ENCODE data around the gene PIBF1. TPM values are rescaled to one million over a fixed set of nuclear protein-coding genes. Genes with fewer than 3 reads are reported as not detected.
A peak's percentile ranks its signal among the peaks of the same experiment; 100 is the strongest.

PIBF1 gene
- total RNA-seq, 1 experiment from 2014 or later, result 30.6 TPM

DNA sequence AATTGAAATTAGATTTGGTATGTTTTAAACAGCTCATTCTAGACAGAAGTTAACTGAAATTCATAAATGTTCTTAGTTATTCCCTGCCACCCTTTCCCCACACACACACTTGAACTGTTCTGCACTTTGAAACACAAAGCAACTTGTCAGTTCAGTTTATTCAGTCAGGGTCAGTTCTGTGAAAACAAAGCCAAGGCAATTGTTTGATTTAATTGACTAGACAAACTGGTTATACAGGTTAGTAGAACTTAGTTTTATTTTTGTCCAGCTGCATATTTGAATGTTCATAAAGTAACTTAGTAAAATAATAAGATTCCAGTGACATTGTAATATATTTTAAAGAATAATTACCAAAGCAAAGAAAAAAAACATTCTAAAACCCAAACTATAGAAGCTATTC is 178.6 kb downstream of the PIBF1 start:
- Histone ChIP-seq H3K27me3 (replicated peaks; ENCODE audit: insufficient read depth, low read depth, low read length, poor library complexity) (no peaks in the 10 kb centered on the region), H3K4me1 (ENCODE audit: insufficient read depth, low read length, poor library complexity, severe bottlenecking) (no peaks in the 10 kb centered on the region), H3K9me3 (ENCODE audit: low read depth, low read length, poor library complexity, severe bottlenecking) (no peaks in the 10 kb centered on the region), H3K27ac (ENCODE audit: low read depth, low read length, poor library complexity, severe bottlenecking) (no peak overlapping the region), H3K36me3 (ENCODE audit: insufficient read depth, low read length, poor library complexity, severe bottlenecking) (no peaks in the 10 kb centered on the region), H3K4me3 (ENCODE audit: low read depth, low read length, poor library complexity, severe bottlenecking) (no peak overlapping the region)
- DNase-seq (ENCODE audit: low spot score), result no peak
- BruUV-seq (replicated peaks), result no TSS peak
- intact Hi-C loops (cut with micrococcal nuclease; ENCODE audit: unreplicated experiment), result no loop called here
- CTCF ChIA-PET, result no interaction called here
- TF ChIP-seq EZH2 (IDR thresholded peaks at IDR 0.05; ENCODE audit: borderline replicate concordance, low read depth, low read length, poor library complexity, severe bottlenecking), result no peak
- TF ChIP-seq, protein P1, sequence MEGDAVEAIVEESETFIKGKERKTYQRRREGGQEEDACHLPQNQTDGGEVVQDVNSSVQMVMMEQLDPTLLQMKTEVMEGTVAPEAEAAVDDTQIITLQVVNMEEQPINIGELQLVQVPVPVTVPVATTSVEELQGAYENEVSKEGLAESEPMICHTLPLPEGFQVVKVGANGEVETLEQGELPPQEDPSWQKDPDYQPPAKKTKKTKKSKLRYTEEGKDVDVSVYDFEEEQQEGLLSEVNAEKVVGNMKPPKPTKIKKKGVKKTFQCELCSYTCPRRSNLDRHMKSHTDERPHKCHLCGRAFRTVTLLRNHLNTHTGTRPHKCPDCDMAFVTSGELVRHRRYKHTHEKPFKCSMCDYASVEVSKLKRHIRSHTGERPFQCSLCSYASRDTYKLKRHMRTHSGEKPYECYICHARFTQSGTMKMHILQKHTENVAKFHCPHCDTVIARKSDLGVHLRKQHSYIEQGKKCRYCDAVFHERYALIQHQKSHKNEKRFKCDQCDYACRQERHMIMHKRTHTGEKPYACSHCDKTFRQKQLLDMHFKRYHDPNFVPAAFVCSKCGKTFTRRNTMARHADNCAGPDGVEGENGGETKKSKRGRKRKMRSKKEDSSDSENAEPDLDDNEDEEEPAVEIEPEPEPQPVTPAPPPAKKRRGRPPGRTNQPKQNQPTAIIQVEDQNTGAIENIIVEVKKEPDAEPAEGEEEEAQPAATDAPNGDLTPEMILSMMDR (conservative IDR thresholded peaks at IDR 0.05; ENCODE audit: low read depth, low read length), result no peak
- POLR2A ChIA-PET (ENCODE audit: low non-redundant PET), result no interaction called here

DNA sequence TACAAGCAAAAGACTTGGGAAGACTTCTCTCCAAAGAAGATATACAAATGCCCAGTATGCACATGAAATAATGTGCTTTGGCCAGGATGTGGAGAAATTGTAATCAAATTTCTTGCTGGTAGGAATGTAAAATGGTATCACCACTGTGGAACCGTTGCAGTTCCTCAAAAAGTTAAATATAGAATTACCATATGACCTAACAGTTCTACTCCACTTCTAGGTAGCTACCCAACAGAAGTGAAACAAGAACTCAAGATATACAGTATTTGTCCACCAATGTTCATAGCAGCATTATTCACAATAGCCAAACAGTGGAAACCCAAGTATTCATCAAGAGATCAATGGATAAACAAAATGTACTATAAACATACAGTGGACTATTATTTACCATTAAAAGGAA is 181.8 kb downstream of the PIBF1 start:
- no peaks in the 10 kb centered on the region for H3K27me3 ChIP-seq (replicated peaks; ENCODE audit: insufficient read depth, low read depth, low read length, poor library complexity)
- ChIA-PET CTCF (no interaction called here), POLR2A (ENCODE audit: low non-redundant PET) (no interaction called here)
- intact Hi-C loops (cut with micrococcal nuclease; ENCODE audit: unreplicated experiment), result no loop called here
- H3K4me1 ChIP-seq (ENCODE audit: insufficient read depth, low read length, poor library complexity, severe bottlenecking), result no peaks in the 10 kb centered on the region
- H3K4me3 ChIP-seq (ENCODE audit: low read depth, low read length, poor library complexity, severe bottlenecking), result no peak overlapping the region
- TF ChIP-seq EZH2 (IDR thresholded peaks at IDR 0.05; ENCODE audit: borderline replicate concordance, low read depth, low read length, poor library complexity, severe bottlenecking), result no peak
- TF ChIP-seq, protein P1 (conservative IDR thresholded peaks at IDR 0.05; ENCODE audit: low read depth, low read length), result no peak
- H3K27ac ChIP-seq (ENCODE audit: low read depth, low read length, poor library complexity, severe bottlenecking), result no peak overlapping the region
- no peaks in the 10 kb centered on the region for H3K36me3 ChIP-seq (ENCODE audit: insufficient read depth, low read length, poor library complexity, severe bottlenecking)
- no peaks in the 10 kb centered on the region for H3K9me3 ChIP-seq (ENCODE audit: low read depth, low read length, poor library complexity, severe bottlenecking)
- no peak for DNase-seq (ENCODE audit: low spot score)
- BruUV-seq (replicated peaks), result no TSS peak

DNA sequence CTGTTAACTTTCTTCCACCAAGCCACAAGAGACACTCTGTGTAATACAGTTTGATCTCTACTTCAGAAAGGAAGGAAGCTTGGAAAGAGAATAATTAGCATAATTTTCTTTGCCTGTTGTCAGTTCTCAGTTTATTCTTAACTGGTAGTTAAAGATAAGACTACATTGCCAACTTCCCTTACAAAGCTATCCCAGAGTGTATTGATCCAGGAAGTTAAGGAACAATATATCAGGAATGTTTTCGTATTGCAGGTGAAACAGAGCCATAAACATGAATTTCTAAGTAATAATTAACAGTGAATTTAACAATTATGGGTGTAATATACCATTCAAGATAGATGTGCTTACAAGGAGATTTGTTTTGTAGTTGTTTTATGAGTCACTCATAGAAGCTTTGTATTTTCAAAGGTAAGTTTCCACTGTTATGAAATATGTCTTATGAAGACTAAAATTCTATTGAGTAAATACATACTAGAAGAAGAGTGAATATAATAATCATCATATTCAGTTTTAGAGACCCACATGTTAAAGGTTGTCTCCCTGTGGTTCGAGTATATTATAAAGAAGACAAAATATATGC is 188.5 kb downstream of the PIBF1 start:
- BruUV-seq (replicated peaks), result no TSS peak

More for the DNA sequence above, 188.5 kb downstream of the PIBF1 start:
- peaks cover 17% of the 10 kb centered on the region for H3K4me1 ChIP-seq (ENCODE audit: insufficient read depth, low read length, poor library complexity, severe bottlenecking)
- H3K4me3 ChIP-seq (ENCODE audit: low read depth, low read length, poor library complexity, severe bottlenecking), result no peak overlapping the region
- H3K27ac ChIP-seq (ENCODE audit: low read depth, low read length, poor library complexity, severe bottlenecking), result peak overlapping the region; percentile 9
- no peak for TF ChIP-seq EZH2 (IDR thresholded peaks at IDR 0.05; ENCODE audit: borderline replicate concordance, low read depth, low read length, poor library complexity, severe bottlenecking)
- TF ChIP-seq, protein P1 (conservative IDR thresholded peaks at IDR 0.05; ENCODE audit: low read depth, low read length), result no peak
- DNase-seq (ENCODE audit: low spot score), result peak; percentile 21
- no peaks in the 10 kb centered on the region for H3K27me3 ChIP-seq (replicated peaks; ENCODE audit: insufficient read depth, low read depth, low read length, poor library complexity)
- no peaks in the 10 kb centered on the region for H3K9me3 ChIP-seq (ENCODE audit: low read depth, low read length, poor library complexity, severe bottlenecking)
- POLR2A ChIA-PET (ENCODE audit: low non-redundant PET), result no interaction called here
- CTCF ChIA-PET, result no interaction called here
- intact Hi-C loops (cut with micrococcal nuclease; ENCODE audit: unreplicated experiment), result no loop called here
- no peaks in the 10 kb centered on the region for H3K36me3 ChIP-seq (ENCODE audit: insufficient read depth, low read length, poor library complexity, severe bottlenecking)

Data from A673 (cell line).